Spleen (tissue), 7 donors: ENCODE results near the gene APOB.

Experiments
- CTCF ChIP-seq, 11 experiments: fragments of 200-600 bp in 7 of 11; fragments of 450-650 bp in 4 of 11; sonication (generic) in 4 of 11; IDR thresholded peaks in 8 of 11; conservative IDR thresholded peaks in 3 of 11; 1 replicate in 7 of 11; 2 replicates in 4 of 11; pipeline versions ENCODE4 v1.4.0 to v1.8.0; 2016 to 2021; ENCODE audit warnings: antibody characterized with exemption in 11 of 11, inconsistent platforms in 4 of 11, mild to moderate bottlenecking in 1 of 11
- POLR2A ChIP-seq, 3 donors: fragments of 450-650 bp; IDR thresholded peaks; one replicate each; pipeline ENCODE4 v1.5.1; 2017; ENCODE audit warnings: antibody characterized with exemption in 3 of 3, mild to moderate bottlenecking in 1 of 3
- donor health status: DM: no; HTN: no; CAD: no; lungs with moderate emphysema.
- donor health status: DM: no; HTN: no; CAD: no.
- donor health status: DM: no; HTN: no; CAD: no.

DNA sequence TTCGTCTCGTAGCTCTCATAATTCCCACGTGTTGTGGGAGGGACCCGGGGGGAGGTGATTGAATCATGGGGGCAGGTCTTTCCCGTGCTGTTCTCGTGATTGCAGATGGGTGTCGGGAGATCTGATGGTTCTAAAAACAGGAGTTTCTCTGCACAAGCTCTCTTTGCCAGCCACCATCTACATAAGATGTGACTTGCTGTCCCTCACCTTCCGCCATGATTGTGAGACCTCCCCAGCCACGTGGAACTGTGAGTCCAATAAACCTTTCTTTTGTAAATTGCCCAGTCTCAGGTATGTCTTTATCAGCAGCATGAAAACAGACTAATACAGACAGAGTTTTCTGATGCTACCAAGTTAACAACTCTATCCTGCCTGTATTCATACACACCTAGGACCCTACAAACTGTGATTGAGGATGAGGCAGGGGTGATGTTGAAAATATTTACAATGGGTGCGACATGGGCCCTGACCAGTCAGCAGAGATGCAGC is 3.9 kb downstream of the APOB start:
- TF ChIP-seq POLR2A (IDR thresholded peaks at IDR 0.05) (no peak), CTCF (IDR thresholded peaks at IDR 0.05 in 8 of 11, conservative IDR thresholded peaks at IDR 0.05 in 3 of 11) (no peak)
